ENCODE results near the gene PAK6. TPM values are rescaled to one million over a fixed set of nuclear protein-coding genes. Genes with fewer than 3 reads are reported as not detected.

The PAK6 gene
- polyA plus RNA-seq, 1 of the 3 experiments (the other 2 are of a cell fraction) = 0.07 TPM

GRCh38 chr15:40192942-40193341 is 45.9 kb upstream of the PAK6 start:
- peaks cover 16% of the 10 kb centered on the region for H3F3A ChIP-seq (replicated peaks; ENCODE audit: insufficient read depth)
- peaks cover 25% of the 10 kb centered on the region; the same call in 1 of the 2 replicates for H3K79me2 ChIP-seq (ENCODE audit: insufficient read depth)
- no peak for DNase-seq
- no peaks in the 10 kb centered on the region for H3K9me3 ChIP-seq
- no peak overlapping the region for H3K9ac ChIP-seq
- no peaks in the 10 kb centered on the region for H3K9me2 ChIP-seq
- H4K20me1 ChIP-seq (ENCODE audit: insufficient read depth) = no peaks in the 10 kb centered on the region
- WGBS (ENCODE audit: low lambda C conversion rate) = 93% methylated on average over 1 of the region's 1 CpG
- H3K4me3 ChIP-seq (ENCODE audit: low read depth in 2 of 2, low read length in 1 of 2) = no peak overlapping the region
- peaks cover 15 to 36% of the 10 kb centered on the region in 2 experiments for H3K36me3 ChIP-seq (replicated peaks in 1 of 2; ENCODE audit: control insufficient read depth in 1 of 2, insufficient read depth in 2 of 2, low read length in 1 of 2)
- ChIA-PET POLR2A (no interaction called here), CTCF (interaction anchor here (0.6 to 34.3 kb wide), 3 partner anchors 14 to 75 kb away, joined by 3 to 868 read pairs (median 3); no protein-coding TSS in a partner anchor)
- H3K4me2 ChIP-seq = no peak overlapping the region
- H2AFZ ChIP-seq (ENCODE audit: low read depth) = no peak overlapping the region
- H3K27me3 ChIP-seq (ENCODE audit: insufficient read depth) = no peaks in the 10 kb centered on the region
- H3K4me1 ChIP-seq (ENCODE audit: control insufficient read depth in 1 of 2, insufficient read depth in 2 of 2, low read depth in 1 of 2, low read length in 1 of 2) = no peaks in the 10 kb centered on the region
- TF ChIP-seq USF2 (IDR thresholded peaks at IDR 0.05; ENCODE audit: borderline replicate concordance, low read depth, low read length) (no peak), GATA2 (CRISPR knock-in tag; IDR thresholded peaks at IDR 0.05) (no peak), SMC3 (IDR thresholded peaks at IDR 0.05; ENCODE audit: low read depth, low read length) (no peak), ELF1 (IDR thresholded peaks at IDR 0.05) (no peak), RFX5 (IDR thresholded peaks at IDR 0.05; ENCODE audit: low read length) (no peak), MEF2A (IDR thresholded peaks at IDR 0.05; ENCODE audit: borderline replicate concordance, low read depth) (no peak), RXRA (IDR thresholded peaks at IDR 0.05; ENCODE audit: borderline replicate concordance, low read depth) (no peak), GABPA (IDR thresholded peaks at IDR 0.05; ENCODE audit: low read depth) (no peak), ZBTB33 (IDR thresholded peaks at IDR 0.05; ENCODE audit: borderline replicate concordance, low read depth) (no peak), PBX3 (IDR thresholded peaks at IDR 0.05) (no peak), EZH2phosphoT487 (IDR thresholded peaks at IDR 0.05; ENCODE audit: borderline replicate concordance, low read depth) (no peak), TAF1 (IDR thresholded peaks at IDR 0.05; ENCODE audit: borderline replicate concordance, low read depth, low read length) (no peak)
- H3K27ac ChIP-seq (ENCODE audit: low read depth in 2 of 2, low read length in 1 of 2) = no peak overlapping the region; a peak in 1 of 4 replicates

GRCh38 chr15:40197434-40197833 is 41.4 kb upstream of the PAK6 start:
- ChIA-PET CTCF (interaction anchor here (0.6 to 34.3 kb wide), 5 partner anchors 9 to 364 kb away, joined by 3 to 868 read pairs (median 4); no protein-coding TSS in a partner anchor), POLR2A (no interaction called here)
- H3K9ac ChIP-seq = no peak overlapping the region
- H3K79me2 ChIP-seq (ENCODE audit: insufficient read depth) = peaks cover 11% of the 10 kb centered on the region; the same call in 1 of the 2 replicates
- H4K20me1 ChIP-seq (ENCODE audit: insufficient read depth) = no peaks in the 10 kb centered on the region
- no peaks in the 10 kb centered on the region for H3K9me2 ChIP-seq
- H3K4me2 ChIP-seq = no peak overlapping the region
- no peak overlapping the region for H3K4me3 ChIP-seq (ENCODE audit: low read depth in 2 of 2, low read length in 1 of 2)
- H3K36me3 ChIP-seq (replicated peaks in 1 of 2; ENCODE audit: control insufficient read depth in 1 of 2, insufficient read depth in 2 of 2, low read length in 1 of 2) = peaks cover 41 to 57% of the 10 kb centered on the region in 2 experiments
- no peak for DNase-seq
- WGBS (ENCODE audit: low lambda C conversion rate) = 84% methylated on average over 1 of the region's 1 CpG
- no peaks in the 10 kb centered on the region for H3K9me3 ChIP-seq
- no peaks in the 10 kb centered on the region for H3K4me1 ChIP-seq (ENCODE audit: control insufficient read depth in 1 of 2, insufficient read depth in 2 of 2, low read depth in 1 of 2, low read length in 1 of 2)
- no peak for TF ChIP-seq USF1 (IDR thresholded peaks at IDR 0.05; ENCODE audit: borderline replicate concordance, low read depth)
- TF ChIP-seq MAX (IDR thresholded peaks at IDR 0.05; ENCODE audit: low read depth) = no peak
- no peak for TF ChIP-seq POLR2AphosphoS5 (IDR thresholded peaks at IDR 0.05; ENCODE audit: low read depth, low read length)
- no peak for TF ChIP-seq RFX5 (IDR thresholded peaks at IDR 0.05; ENCODE audit: low read length)
- TF ChIP-seq RCOR1 (IDR thresholded peaks at IDR 0.05; ENCODE audit: low read length) = no peak
- no peak for TF ChIP-seq EZH2phosphoT487 (IDR thresholded peaks at IDR 0.05; ENCODE audit: borderline replicate concordance, low read depth)
- TF ChIP-seq ELF1 (IDR thresholded peaks at IDR 0.05) = no peak
- TF ChIP-seq EP300 (IDR thresholded peaks at IDR 0.05; ENCODE audit: borderline replicate concordance in 1 of 2, low read depth in 1 of 2, low read length in 1 of 2) = no peak
- TF ChIP-seq CTCF (IDR thresholded peaks at IDR 0.05) = no peak
- no peak overlapping the region for H3K27ac ChIP-seq (ENCODE audit: low read depth in 2 of 2, low read length in 1 of 2)
- peaks cover 5% of the 10 kb centered on the region for H3F3A ChIP-seq (replicated peaks; ENCODE audit: insufficient read depth)
- no peak overlapping the region for H2AFZ ChIP-seq (ENCODE audit: low read depth)
- H3K27me3 ChIP-seq (ENCODE audit: insufficient read depth) = no peaks in the 10 kb centered on the region
